IMR-90 (cell line): Measurements from ENCODE around the gene C1QTNF8. TPM values are rescaled to one million over a fixed set of nuclear protein-coding genes. Genes with fewer than 3 reads are reported as not detected.

ENCODE experiments used
- ATAC-seq: fragments of 200-7000 bp; cut with Tn5 transposase; 2 replicates; pipeline ENCODE4 v1.9.1; 2020; ENCODE audit warnings: low read depth, mild to moderate bottlenecking, moderate library complexity
- BruUV-seq: library from RNA; stranded (reverse); fragments of 400-500 nt; replicated peaks from 2 replicates; lab custom pipeline; 2021; lab: Mats Ljungman, UMichigan
- CTCF ChIA-PET: fragments of 300-600 bp; formaldehyde crosslinking; extraction: SDS; loops from one replicate; lab custom pipeline; 2021; ENCODE audit warnings: antibody characterized with exemption; lab: Yijun Ruan, JAX
- POLR2A ChIA-PET: fragments of 300-600 bp; sonication (Branson Sonifier 250); formaldehyde crosslinking; loops from one replicate; lab custom pipeline; 2022; ENCODE audit warnings: antibody characterized with exemption; ENCODE audit not compliant: unreplicated experiment; lab: Charles Lee
- DNase-seq: peaks from one replicate; pipeline ENCODE4 v3.0.0; 2013
- H2AFZ ChIP-seq: replicated peaks from 2 replicates; pipeline ENCODE3; 2013; ENCODE audit warnings: low read length, mild to moderate bottlenecking; ENCODE audit not compliant: poor library complexity
- H2AK5ac ChIP-seq: 2 replicates; pipeline ENCODE4 v1.6.1; 2013; ENCODE audit warnings: low read depth, low read length, inconsistent platforms
- H2AK9ac ChIP-seq: replicated peaks from 2 replicates; pipeline ENCODE3; 2013; ENCODE audit warnings: mild to moderate bottlenecking, low read depth, low read length, moderate library complexity; ENCODE audit not compliant: poor library complexity
- H2BK120ac ChIP-seq: 2 replicates; pipeline ENCODE4 v1.6.1; 2013; ENCODE audit warnings: low read depth, low read length, inconsistent platforms
- H2BK15ac ChIP-seq: 3 replicates; pipeline ENCODE4 v1.6.1; 2013; ENCODE audit warnings: low read depth, low read length, inconsistent platforms
- H2BK20ac ChIP-seq: 2 replicates; pipeline ENCODE4 v1.6.1; 2013; ENCODE audit warnings: low read depth, mild to moderate bottlenecking, inconsistent platforms, low read length, moderate library complexity
- H2BK5ac ChIP-seq: 2 replicates; pipeline ENCODE4 v1.6.1; 2013; ENCODE audit warnings: mild to moderate bottlenecking, low read depth, low read length, inconsistent platforms; ENCODE audit not compliant: poor library complexity, severe bottlenecking
- H3K14ac ChIP-seq: replicated peaks from 2 replicates; pipeline ENCODE4 v1.6.1; 2013; ENCODE audit warnings: low read depth, low read length, inconsistent platforms
- H3K18ac ChIP-seq: 2 replicates; pipeline ENCODE4 v1.6.1; 2013; ENCODE audit warnings: low read depth, low read length, control low read depth
- H3K23ac ChIP-seq: 2 replicates; pipeline ENCODE4 v1.6.1; 2013; ENCODE audit warnings: low read depth, low read length, inconsistent platforms
- H3K27ac ChIP-seq: 2 replicates; pipeline ENCODE4 v1.5.1; 2013; ENCODE audit warnings: mild to moderate bottlenecking, control low read depth, low read length; ENCODE audit not compliant: insufficient read depth
- H3K27me3 ChIP-seq: 2 replicates; pipeline ENCODE4 v1.6.1; 2013; ENCODE audit warnings: low read length; ENCODE audit not compliant: control insufficient read depth, insufficient read depth
- H3K36me3 ChIP-seq: 2 replicates; pipeline ENCODE4 v1.6.1; 2013; ENCODE audit warnings: low read length, mixed read lengths; ENCODE audit not compliant: control insufficient read depth, insufficient read depth
- H3K4ac ChIP-seq: 2 replicates; pipeline ENCODE4 v1.6.1; 2013; ENCODE audit warnings: low read depth, low read length, inconsistent platforms
- H3K4me1 ChIP-seq: 2 replicates; pipeline ENCODE4 v1.6.1; 2013; ENCODE audit warnings: low read length, mixed read lengths; ENCODE audit not compliant: control insufficient read depth, insufficient read depth
- H3K4me2 ChIP-seq: 2 replicates; pipeline ENCODE4 v1.6.1; 2013; ENCODE audit warnings: low read depth, mild to moderate bottlenecking, control low read depth, low read length, moderate library complexity
- H3K4me3 ChIP-seq: 2 replicates; pipeline ENCODE4 v1.5.1; 2013; ENCODE audit warnings: low read depth, mild to moderate bottlenecking, control low read depth, low read length, moderate library complexity; ENCODE audit not compliant: insufficient read depth
- H3K56ac ChIP-seq: 2 replicates; pipeline ENCODE4 v1.6.1; 2013; ENCODE audit warnings: low read length, inconsistent platforms; ENCODE audit not compliant: insufficient read depth; ENCODE audit errors: extremely low read depth
- H3K79me1 ChIP-seq, 2 experiments: 2 replicates each; pipeline ENCODE4 v1.6.1; 2013; ENCODE audit warnings: low read length in 2 of 2, inconsistent platforms in 1 of 2, low read depth in 1 of 2
- H3K9ac ChIP-seq: 2 replicates; pipeline ENCODE4 v1.6.1; 2013; ENCODE audit warnings: low read depth, low read length, control low read depth
- H3K9me1 ChIP-seq: 2 replicates; pipeline ENCODE4 v1.6.1; 2013; ENCODE audit warnings: low read length, inconsistent platforms; ENCODE audit not compliant: insufficient read depth
- H3K9me3 ChIP-seq: 2 replicates; pipeline ENCODE4 v1.6.1; 2013; ENCODE audit warnings: low read length; ENCODE audit not compliant: control insufficient read depth, insufficient read depth
- H4K20me1 ChIP-seq: 2 replicates; pipeline ENCODE4 v1.6.1; 2013; ENCODE audit warnings: low read length, inconsistent platforms; ENCODE audit not compliant: insufficient read depth
- H4K5ac ChIP-seq: 2 replicates; pipeline ENCODE4 v1.6.1; 2013; ENCODE audit warnings: mild to moderate bottlenecking, low read depth, low read length, control low read depth
- H4K8ac ChIP-seq, 2 experiments: 2 replicates each; pipeline ENCODE4 v1.6.1; 2013; ENCODE audit warnings: low read depth in 2 of 2, low read length in 2 of 2, control low read depth in 1 of 2, inconsistent platforms in 1 of 2
- H4K91ac ChIP-seq: 2 replicates; pipeline ENCODE4 v1.6.1; 2013; ENCODE audit warnings: low read depth, low read length, inconsistent platforms; ENCODE audit not compliant: insufficient read depth
- WGBS, 2 experiments: methylation state at CpG; one replicate each; pipeline versions ENCODE4 v1.1.5 to v1.1.7; 2013; ENCODE audit warnings: missing lambda C conversion rate in 2 of 2; ENCODE audit not compliant: insufficient read length in 1 of 2; ENCODE audit errors: extremely low coverage in 2 of 2; 5-methylcytosine and 5-hydroxymethylcytosine counted together
- dilution Hi-C: fragments of 300-500 bp; cut with HindIII; formaldehyde crosslinking; loops from one replicate; pipeline ENCODE4 v1.14.3; 2018; ENCODE audit warnings: low sequenced_read_pairs; ENCODE audit not compliant: unreplicated experiment
- in situ Hi-C: fragments of 300-500 bp; cut with MboI; formaldehyde crosslinking; loops from 3 replicates; pipeline ENCODE4 v1.14.3; 2019; ENCODE audit warnings: low sequenced_read_pairs, inconsistent platforms, mixed read lengths
- intact Hi-C: fragments of 100-400 bp; cut with micrococcal nuclease; formaldehyde crosslinking; loops from 2 replicates; pipeline ENCODE4 v1.10.0; 2022
- polyA plus RNA-seq, 3 experiments: library from polyadenylated mRNA; depleted of rRNA; stranded (reverse); fragments of >200 nt; gene quantifications; 2 replicates each; pipeline ENCODE4 v1.2.3, GENCODE V29; 2012; ENCODE audit warnings: low replicate concordance in 1 of 3
- total RNA-seq: library from RNA; depleted of rRNA; stranded (reverse); fragments of >200 nt; gene quantifications from 2 replicates; pipeline ENCODE4 v1.2.3, GENCODE V29; 2012
- TF ChIP-seq, protein P1 (sequence below): fragments of 150-350 bp; IDR thresholded peaks from 2 replicates; pipeline ENCODE4 v1.6.1; 2016; ENCODE audit warnings: low read depth, mild to moderate bottlenecking, low read length, moderate library complexity, borderline replicate concordance
- TF ChIP-seq, protein P2 (sequence below): conservative IDR thresholded peaks from 2 replicates; pipeline ENCODE4 v1.5.1; 2012; ENCODE audit warnings: mild to moderate bottlenecking, low read depth, low read length, improper control_type of control experiment

Gene C1QTNF8
- total and polyA plus RNA-seq, 2 of the 4 experiments (the other 2 are of a cell fraction) = not detected

DNA sequence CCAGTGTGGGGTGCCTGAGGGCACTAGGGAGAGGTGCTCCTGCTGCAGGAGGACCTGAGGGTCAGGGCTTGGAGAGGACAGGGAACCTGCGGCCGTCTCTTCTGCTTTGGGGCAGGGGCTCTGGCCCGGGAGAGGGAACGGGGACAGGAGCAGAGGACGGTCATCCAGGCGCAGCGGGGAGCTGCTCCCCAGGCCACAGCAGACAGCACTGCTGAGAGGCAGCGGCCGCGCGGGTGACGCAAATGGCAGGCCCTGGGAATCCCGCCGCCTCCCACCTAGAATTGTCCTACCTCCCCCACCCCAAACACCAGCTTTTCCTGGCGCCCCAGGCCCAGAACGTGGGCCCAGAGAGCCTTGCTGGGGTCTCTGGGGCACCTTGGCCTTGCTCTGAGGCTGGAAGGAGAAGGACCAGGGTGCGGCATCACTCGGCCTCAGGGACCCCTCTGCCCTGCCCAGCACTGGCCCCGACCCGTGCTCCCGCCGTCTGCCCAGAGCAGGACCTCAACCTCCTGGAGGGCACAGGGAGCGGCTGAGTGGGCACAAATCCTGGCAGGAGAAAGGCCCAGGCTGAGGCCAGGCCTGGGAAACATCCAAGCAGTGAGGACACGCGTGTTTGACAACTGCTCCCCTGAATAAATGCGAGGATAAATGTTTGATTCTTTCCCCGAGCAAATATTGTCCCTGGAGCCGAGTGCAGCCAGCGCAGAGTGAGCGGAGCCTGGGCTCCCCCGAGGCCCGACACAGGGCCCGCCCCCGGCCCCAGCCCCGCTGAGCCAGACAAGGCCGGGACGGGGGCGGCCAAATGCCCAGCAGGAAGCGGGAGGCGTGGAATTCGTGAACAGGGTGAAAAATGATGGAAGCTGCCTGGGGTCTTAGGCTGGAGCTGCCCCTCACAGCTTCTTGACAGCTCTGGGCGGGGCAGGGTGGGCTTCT lies 15.0 kb downstream of the C1QTNF8 start:
- Histone ChIP-seq H2AFZ (no peak overlapping the region), H3K9me1 (no peaks in the 10 kb centered on the region), H2BK5ac (no peak overlapping the region), H3K4ac (no peak overlapping the region), H2BK20ac (no peak overlapping the region), H2BK15ac (no peak overlapping the region), H3K27ac (no peak overlapping the region), H3K4me1 (no peaks in the 10 kb centered on the region), H3K4me3 (no peak overlapping the region), H4K8ac (no peak overlapping the region), H3K4me2 (no peak overlapping the region), H3K36me3 (no peaks in the 10 kb centered on the region), H3K9ac (no peak overlapping the region), H3K79me1 (no peaks in the 10 kb centered on the region), H3K14ac (no peak overlapping the region), H4K91ac (no peak overlapping the region), H2BK120ac (no peak overlapping the region), H3K27me3 (peaks cover 30% of the 10 kb centered on the region), H4K20me1 (no peaks in the 10 kb centered on the region), H2AK5ac (no peak overlapping the region), H3K23ac (no peak overlapping the region), H4K5ac (no peak overlapping the region), H3K18ac (no peak overlapping the region), H3K56ac (no peak overlapping the region), H2AK9ac (no peak overlapping the region), H3K9me3 (peaks cover 21% of the 10 kb centered on the region)
- ATAC-seq = peak; percentile 38; the same call in 1 of the 2 replicates
- dilution Hi-C loops = no loop called here
- TF ChIP-seq, protein P1, sequence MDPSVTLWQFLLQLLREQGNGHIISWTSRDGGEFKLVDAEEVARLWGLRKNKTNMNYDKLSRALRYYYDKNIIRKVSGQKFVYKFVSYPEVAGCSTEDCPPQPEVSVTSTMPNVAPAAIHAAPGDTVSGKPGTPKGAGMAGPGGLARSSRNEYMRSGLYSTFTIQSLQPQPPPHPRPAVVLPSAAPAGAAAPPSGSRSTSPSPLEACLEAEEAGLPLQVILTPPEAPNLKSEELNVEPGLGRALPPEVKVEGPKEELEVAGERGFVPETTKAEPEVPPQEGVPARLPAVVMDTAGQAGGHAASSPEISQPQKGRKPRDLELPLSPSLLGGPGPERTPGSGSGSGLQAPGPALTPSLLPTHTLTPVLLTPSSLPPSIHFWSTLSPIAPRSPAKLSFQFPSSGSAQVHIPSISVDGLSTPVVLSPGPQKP = no peak
- TF ChIP-seq, protein P2, sequence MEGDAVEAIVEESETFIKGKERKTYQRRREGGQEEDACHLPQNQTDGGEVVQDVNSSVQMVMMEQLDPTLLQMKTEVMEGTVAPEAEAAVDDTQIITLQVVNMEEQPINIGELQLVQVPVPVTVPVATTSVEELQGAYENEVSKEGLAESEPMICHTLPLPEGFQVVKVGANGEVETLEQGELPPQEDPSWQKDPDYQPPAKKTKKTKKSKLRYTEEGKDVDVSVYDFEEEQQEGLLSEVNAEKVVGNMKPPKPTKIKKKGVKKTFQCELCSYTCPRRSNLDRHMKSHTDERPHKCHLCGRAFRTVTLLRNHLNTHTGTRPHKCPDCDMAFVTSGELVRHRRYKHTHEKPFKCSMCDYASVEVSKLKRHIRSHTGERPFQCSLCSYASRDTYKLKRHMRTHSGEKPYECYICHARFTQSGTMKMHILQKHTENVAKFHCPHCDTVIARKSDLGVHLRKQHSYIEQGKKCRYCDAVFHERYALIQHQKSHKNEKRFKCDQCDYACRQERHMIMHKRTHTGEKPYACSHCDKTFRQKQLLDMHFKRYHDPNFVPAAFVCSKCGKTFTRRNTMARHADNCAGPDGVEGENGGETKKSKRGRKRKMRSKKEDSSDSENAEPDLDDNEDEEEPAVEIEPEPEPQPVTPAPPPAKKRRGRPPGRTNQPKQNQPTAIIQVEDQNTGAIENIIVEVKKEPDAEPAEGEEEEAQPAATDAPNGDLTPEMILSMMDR = no peak
- POLR2A ChIA-PET = no interaction called here
- intact Hi-C loops = no loop called here
- in situ Hi-C loops = no loop called here
- CTCF ChIA-PET = no interaction called here
- WGBS, 2 experiments = 9% methylated on average over 17 of the region's 42 CpGs; no CpG with 5 or more reads in 1 of the 2 experiments
- BruUV-seq = no TSS peak
- no peak for DNase-seq
